ENCODE measurements around the gene KCNK1.

Gene KCNK1

GRCh38 chr1:233632436-233632835 is 18.5 kb downstream of the KCNK1 start:
- DNase-seq (ENCODE audit: extremely low spot score, insufficient read length, low read depth) (no peak), FAIRE-seq (no peak)

- DNase-seq (ENCODE audit: extremely low spot score, insufficient read length, low read depth) (no peak), FAIRE-seq (peak; percentile 46)
Observed at GRCh38 chr1:233635765-233636502, 22.0 kb downstream of the KCNK1 start.

DNA sequence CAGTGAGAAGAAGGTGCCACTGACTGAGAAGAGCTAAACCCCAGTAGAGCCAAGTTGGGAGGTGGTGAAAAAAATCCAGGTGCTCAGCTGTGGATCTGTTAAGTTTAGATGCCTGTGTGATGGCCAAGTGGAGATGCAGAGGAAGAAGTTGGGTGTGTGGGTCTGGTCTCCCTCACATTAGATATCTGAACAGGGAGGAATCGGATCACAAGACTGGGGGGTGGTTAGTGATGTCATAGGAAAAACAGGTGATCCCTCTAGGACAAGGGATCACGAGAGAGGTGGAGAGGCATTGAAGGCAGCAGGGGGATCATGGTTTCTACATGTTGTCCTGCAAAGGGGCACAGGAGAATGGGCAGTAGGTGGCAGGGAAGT is 22.6 kb downstream of the KCNK1 start:
- no peak for FAIRE-seq

DNA sequence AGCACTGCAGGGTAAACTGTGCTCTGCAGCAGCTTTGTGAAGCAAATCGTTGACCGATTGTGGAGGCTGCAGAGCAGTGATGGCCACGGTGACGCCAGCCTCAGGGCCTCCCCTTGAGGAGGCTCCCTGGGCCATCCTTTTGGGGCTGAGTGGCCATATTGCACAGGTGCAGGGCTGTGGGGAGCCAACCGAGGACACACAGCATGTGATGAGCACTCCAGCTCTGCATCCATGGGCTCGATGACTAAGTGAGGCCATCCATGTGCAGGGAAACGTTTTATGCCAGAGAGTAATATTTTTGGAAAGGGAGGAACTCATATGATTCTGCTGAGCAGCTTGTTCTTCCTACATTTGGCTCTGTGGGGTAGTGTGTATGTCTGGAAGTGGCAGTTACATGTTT is 24.6 kb downstream of the KCNK1 start:
- DNase-seq (ENCODE audit: extremely low spot score, insufficient read length, low read depth) (no peak), FAIRE-seq (no peak)

More for the DNA sequence above, 22.6 kb downstream of the KCNK1 start:
- no peak for DNase-seq (ENCODE audit: extremely low spot score, insufficient read length, low read depth)

GRCh38 chr1:233639611-233640010 is 25.7 kb downstream of the KCNK1 start:
- FAIRE-seq, result peak; percentile 75
- no peak for DNase-seq (ENCODE audit: extremely low spot score, insufficient read length, low read depth)

GRCh38 chr1:233640179-233640578 is 26.3 kb downstream of the KCNK1 start:
- DNase-seq (ENCODE audit: extremely low spot score, insufficient read length, low read depth) (no peak), FAIRE-seq (no peak)

DNA sequence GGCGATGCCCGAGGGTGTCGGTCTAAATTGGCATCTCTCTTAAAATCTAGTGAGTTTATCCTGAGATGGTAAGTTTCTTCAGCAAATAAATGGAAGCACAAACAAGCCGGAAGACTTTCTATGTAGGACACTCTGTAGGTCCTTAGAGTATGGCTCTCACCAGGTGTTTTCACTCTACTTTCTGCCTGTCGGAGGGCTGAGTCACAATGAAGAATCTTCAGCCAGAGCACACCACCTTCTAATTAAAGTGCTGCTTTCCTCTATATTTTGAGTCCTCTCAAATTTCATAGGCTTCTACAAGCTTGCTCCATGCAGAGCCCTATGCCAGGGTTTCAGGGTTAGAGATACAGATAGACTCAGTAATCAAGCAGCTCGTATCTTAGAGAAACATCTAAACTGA is 27.1 kb downstream of the KCNK1 start:
- no peak for DNase-seq (ENCODE audit: extremely low spot score, insufficient read length, low read depth)
- FAIRE-seq, result no peak

GRCh38 chr1:233647073-233647472 is 33.2 kb downstream of the KCNK1 start:
- no peak for DNase-seq (ENCODE audit: extremely low spot score, insufficient read length, low read depth)
- FAIRE-seq, result no peak

DNA sequence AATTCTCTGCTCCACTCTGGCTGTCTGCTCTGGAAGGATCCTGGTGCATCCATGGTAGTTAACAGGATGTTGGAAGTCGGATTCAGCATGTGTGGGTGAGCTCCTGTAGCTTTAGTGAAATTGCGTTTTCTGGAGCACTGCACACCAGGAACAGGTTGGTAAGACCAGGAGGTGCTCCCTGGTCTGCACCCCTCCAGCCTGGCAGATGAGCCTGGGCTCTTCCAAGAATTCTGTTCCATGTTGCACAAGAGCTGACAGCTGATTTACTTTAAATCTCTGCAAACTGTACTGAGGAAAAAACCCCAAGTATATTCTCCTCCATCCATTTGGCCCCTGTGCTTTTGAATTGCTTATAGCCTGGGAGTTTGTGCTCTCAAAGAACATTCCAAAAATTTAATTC is 33.7 kb downstream of the KCNK1 start:
- no peak for FAIRE-seq

GRCh38 chr1:233651061-233651460 is 37.2 kb downstream of the KCNK1 start:
- FAIRE-seq, result no peak
- DNase-seq (ENCODE audit: extremely low spot score, insufficient read length, low read depth), result no peak

More for the DNA sequence above, 33.7 kb downstream of the KCNK1 start:
- DNase-seq (ENCODE audit: extremely low spot score, insufficient read length, low read depth), result no peak

GRCh38 chr1:233651563-233652233 is 37.8 kb downstream of the KCNK1 start:
- FAIRE-seq, result no peak
- DNase-seq (ENCODE audit: extremely low spot score, insufficient read length, low read depth), result no peak

DNA sequence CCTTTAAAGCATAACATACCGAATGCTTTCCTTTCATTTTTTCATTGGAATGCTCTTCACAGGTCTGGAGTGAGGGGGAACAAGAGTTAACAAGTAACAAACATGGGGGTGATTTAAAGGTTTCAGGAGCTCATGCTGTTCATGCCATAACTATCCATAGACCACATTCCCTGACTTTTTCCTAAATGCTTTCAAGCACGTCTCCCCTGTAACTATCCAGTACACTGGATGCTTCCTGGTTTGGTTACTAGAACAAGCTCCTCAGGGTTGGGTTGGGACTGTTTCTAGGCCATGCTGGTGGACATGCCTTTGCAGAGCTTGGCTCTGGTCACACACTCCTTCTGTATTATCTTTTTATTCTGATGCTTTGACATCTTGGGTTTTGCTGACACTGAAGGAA is 38.6 kb downstream of the KCNK1 start:
- DNase-seq (ENCODE audit: extremely low spot score, insufficient read length, low read depth) (no peak), FAIRE-seq (no peak)

GRCh38 chr1:233654658-233655280 is 40.9 kb downstream of the KCNK1 start:
- FAIRE-seq (no peak), DNase-seq (ENCODE audit: extremely low spot score, insufficient read length, low read depth) (no peak)

DNA sequence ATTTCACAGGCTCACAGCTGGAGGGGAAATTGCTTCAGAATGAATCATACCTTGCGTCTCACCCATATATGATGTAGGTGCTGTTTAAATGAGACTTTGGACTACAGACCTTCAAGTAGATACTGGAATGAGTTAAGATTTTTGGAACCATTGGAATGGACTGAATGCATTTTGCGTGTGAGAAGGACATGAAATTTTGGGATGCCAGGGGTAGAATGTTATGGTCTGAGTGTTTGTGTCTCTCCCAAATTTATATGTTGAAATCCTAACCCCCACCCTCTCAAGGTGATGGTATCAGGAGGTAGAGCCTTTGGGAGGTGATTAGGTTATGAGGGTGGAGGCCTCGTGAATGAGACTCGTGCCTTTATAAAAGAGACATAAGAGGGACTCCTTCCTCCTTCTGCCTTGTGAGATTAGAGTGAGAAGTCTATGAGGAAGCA is 41.4 kb downstream of the KCNK1 start:
- no peak for DNase-seq (ENCODE audit: extremely low spot score, insufficient read length, low read depth)
- FAIRE-seq, result no peak

GRCh38 chr1:233656032-233656635 is 42.2 kb downstream of the KCNK1 start:
- DNase-seq (ENCODE audit: extremely low spot score, insufficient read length, low read depth) (no peak), FAIRE-seq (no peak)

DNA sequence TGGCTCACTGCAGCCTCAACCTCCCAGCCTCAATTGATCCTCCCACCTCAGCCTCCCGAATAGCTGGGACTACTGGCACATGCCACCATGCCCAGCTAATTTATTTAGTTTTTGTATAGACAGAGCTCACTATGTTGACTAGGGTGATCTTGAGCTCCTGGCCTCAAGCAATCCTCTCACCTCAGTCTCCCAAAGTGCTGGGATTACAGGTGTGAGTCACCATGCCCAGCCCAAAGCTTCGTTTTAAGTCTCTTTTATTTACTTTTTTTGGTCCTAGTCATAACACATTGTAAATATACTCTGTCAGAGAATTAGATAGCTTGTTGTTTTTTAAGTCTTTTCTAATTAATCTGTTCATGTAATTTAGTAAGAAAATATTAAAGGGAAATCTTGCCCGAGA is 42.8 kb downstream of the KCNK1 start:
- no peak for FAIRE-seq
- DNase-seq (ENCODE audit: extremely low spot score, insufficient read length, low read depth), result no peak

DNA sequence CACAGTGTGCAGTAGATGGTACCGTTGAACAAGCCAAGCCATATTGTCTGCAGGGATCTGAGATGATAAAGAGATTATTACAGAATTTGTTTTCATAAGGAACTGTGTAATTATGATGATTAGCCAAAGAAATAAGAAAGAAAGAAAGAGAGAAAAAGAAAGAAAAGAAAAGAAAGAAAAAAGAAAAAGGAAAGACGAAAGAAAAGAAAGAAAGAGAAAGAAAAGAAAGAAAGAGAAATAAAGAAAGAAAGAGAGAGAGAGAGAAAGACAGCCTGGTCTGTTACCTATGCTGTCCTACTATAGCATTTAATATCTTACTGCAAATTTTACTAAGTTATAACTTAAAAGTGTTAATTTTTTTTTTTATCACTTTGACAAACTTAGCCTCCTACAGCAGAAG is 43.6 kb downstream of the KCNK1 start:
- DNase-seq (ENCODE audit: extremely low spot score, insufficient read length, low read depth) (no peak), FAIRE-seq (no peak)

- DNase-seq (ENCODE audit: extremely low spot score, insufficient read length, low read depth), result no peak
- no peak for FAIRE-seq
Observed at GRCh38 chr1:233659495-233659894, 45.6 kb downstream of the KCNK1 start.

- no peak for DNase-seq (ENCODE audit: extremely low spot score, insufficient read length, low read depth)
- no peak for FAIRE-seq
Observed at GRCh38 chr1:233661376-233662159, 47.7 kb downstream of the KCNK1 start.
